Fibroblast of lung (primary cell): ENCODE results near the gene NAV3.

Experiments
- EZH2 ChIP-seq: IDR thresholded peaks from 2 replicates; pipeline ENCODE4 v1.5.1; 2012; ENCODE audit warnings: low read length, control low read depth, mild to moderate bottlenecking; ENCODE audit errors: missing control alignments
- TF ChIP-seq, protein P1 (sequence below), 2 donors: IDR thresholded peaks in 1 of 2; conservative IDR thresholded peaks in 1 of 2; 1 replicate in 1 of 2; 2 replicates in 1 of 2; pipeline ENCODE4 v1.5.1; 2011 to 2012; ENCODE audit warnings: low read length in 2 of 2, control low read depth in 1 of 2, inconsistent platforms in 1 of 2, low read depth in 1 of 2, mild to moderate bottlenecking in 1 of 2

- TF ChIP-seq, protein P1, sequence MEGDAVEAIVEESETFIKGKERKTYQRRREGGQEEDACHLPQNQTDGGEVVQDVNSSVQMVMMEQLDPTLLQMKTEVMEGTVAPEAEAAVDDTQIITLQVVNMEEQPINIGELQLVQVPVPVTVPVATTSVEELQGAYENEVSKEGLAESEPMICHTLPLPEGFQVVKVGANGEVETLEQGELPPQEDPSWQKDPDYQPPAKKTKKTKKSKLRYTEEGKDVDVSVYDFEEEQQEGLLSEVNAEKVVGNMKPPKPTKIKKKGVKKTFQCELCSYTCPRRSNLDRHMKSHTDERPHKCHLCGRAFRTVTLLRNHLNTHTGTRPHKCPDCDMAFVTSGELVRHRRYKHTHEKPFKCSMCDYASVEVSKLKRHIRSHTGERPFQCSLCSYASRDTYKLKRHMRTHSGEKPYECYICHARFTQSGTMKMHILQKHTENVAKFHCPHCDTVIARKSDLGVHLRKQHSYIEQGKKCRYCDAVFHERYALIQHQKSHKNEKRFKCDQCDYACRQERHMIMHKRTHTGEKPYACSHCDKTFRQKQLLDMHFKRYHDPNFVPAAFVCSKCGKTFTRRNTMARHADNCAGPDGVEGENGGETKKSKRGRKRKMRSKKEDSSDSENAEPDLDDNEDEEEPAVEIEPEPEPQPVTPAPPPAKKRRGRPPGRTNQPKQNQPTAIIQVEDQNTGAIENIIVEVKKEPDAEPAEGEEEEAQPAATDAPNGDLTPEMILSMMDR (conservative IDR thresholded peaks at IDR 0.05 in 1 of 2, IDR thresholded peaks at IDR 0.05 in 1 of 2; ENCODE audit: low read depth in 1 of 2, low read length in 2 of 2), result no peak
- TF ChIP-seq EZH2, result no peak
Measured at GRCh38 chr12:78018171-78018910, 187.6 kb downstream of the NAV3 start.
